Pancreas (tissue), 10 donors: Measurements from ENCODE around the gene MGMT. TPM values are rescaled to one million over a fixed set of nuclear protein-coding genes. Genes with fewer than 3 reads are reported as not detected.
A peak's percentile ranks its signal among the peaks of the same experiment; 100 is the strongest.

ENCODE experiments used
- ATAC-seq, 4 donors: fragments of 200-7000 bp; cut with Tn5 transposase; one replicate each; pipeline versions ENCODE4 v1.8.0 to v1.9.1; 2020; ENCODE audit warnings: mild to moderate bottlenecking in 4 of 4, moderate library complexity in 4 of 4
- DNase-seq, 6 donors: peaks; one replicate each; pipeline ENCODE4 v3.0.0-alpha.2; 2020
- FAIRE-seq: peaks from 2 replicates; lab custom pipeline; 2012; peaks lifted over from hg19 to GRCh38; lab: Jason Lieb, UNC
- H3K27ac ChIP-seq, 4 donors: fragments of 200-600 bp; sonication (generic); 1 replicate in 3 of 4; 2 replicates in 1 of 4; pipeline versions ENCODE4 v1.5.0 to v1.8.0; 2020
- H3K27me3 ChIP-seq, 4 donors: fragments of 200-600 bp; one replicate each; pipeline ENCODE4 v1.8.0; 2021
- H3K36me3 ChIP-seq, 3 donors: fragments of 200-600 bp; sonication (generic) in 1 of 3; one replicate each; pipeline versions ENCODE4 v1.5.0 to v1.8.0; 2020 to 2021
- H3K4me1 ChIP-seq, 3 donors: fragments of 200-600 bp; one replicate each; pipeline ENCODE4 v1.8.0; 2021
- H3K4me3 ChIP-seq, 4 donors: fragments of 200-600 bp; sonication (generic) in 2 of 4; one replicate each; pipeline versions ENCODE4 v1.5.0 to v1.8.0; 2020 to 2021
- H3K9me3 ChIP-seq, 4 donors: fragments of 200-600 bp; one replicate each; pipeline ENCODE4 v1.8.0; 2021
- CTCF ChIP-seq, 4 donors: fragments of 200-600 bp; sonication (generic) in 3 of 4; IDR thresholded peaks; one replicate each; pipeline versions ENCODE4 v1.5.0 to v1.8.0; 2021; ENCODE audit warnings: antibody characterized with exemption in 4 of 4
- WGBS, 2 donors: extraction: QIAGEN DNeasy Blood & Tissue Kit; methylation state at CpG; one replicate each; pipeline ENCODE4 v1.1.7; 2013; 5-methylcytosine and 5-hydroxymethylcytosine counted together
- intact Hi-C, 3 donors: fragments of 100-400 bp; cut with DNase I; formaldehyde crosslinking; loops; one replicate each; pipeline versions ENCODE4 v1.11.1 to v1.14.2; 2022
- polyA plus RNA-seq, 2 donors: library from polyadenylated mRNA; stranded (reverse); fragments of 200-250 nt; gene quantifications; one replicate each; pipeline ENCODE4 v1.2.3, GENCODE V29; 2013
- total RNA-seq, 6 donors: library from RNA; stranded (reverse); fragmentation: NEBNext Ultra II Directional in 4 of 6; extraction: Animal tissue kit (Norgen Biotek cat#: 25700) in 4 of 6; gene quantifications; one replicate each; pipeline versions ENCODE4 v1.2.1 to v1.2.4, GENCODE V29; 2021 to 2023
- donor health status: healthy with polysubstance abuse.
- donor health status: DM: no; HTN: no; CAD: no; lungs with moderate emphysema.
- donor health status: DM: no; HTN: no; CAD: no.
- donor health status: control.
- donor health status: control.
- donor health status: Bipolar disorder and iron deficiency.
- donor health status: DM: yes; HTN: yes; CAD: no.
- donor health status: DM: no; HTN: no; CAD: no.
- donor health status: DM: no; HTN: no; CAD: no.
- donor health status: DM: yes; HTN: yes; CAD: no.

Gene MGMT
- total and polyA plus RNA-seq, 8 donors = 9.1 to 18.6 (median 12.0) TPM

GRCh38 chr10:129501652-129502436 is 34.8 kb downstream of the MGMT start:
- Histone ChIP-seq H3K27ac (no peak overlapping the region), H3K4me3 (no peak overlapping the region), H3K9me3 (no peaks in the 10 kb centered on the region), H3K36me3 (no peaks in the 10 kb centered on the region), H3K4me1 (peaks cover 0 to 13% (median 10%) of the 10 kb centered on the region in 3 donors), H3K27me3 (no peaks in the 10 kb centered on the region)
- no peak for FAIRE-seq
- DNase-seq = peak in 1 of 6 donors; percentile 50
- no peak for TF ChIP-seq CTCF (IDR thresholded peaks at IDR 0.05)
- peak in 2 of 4 donors; percentile 29 to 33 for ATAC-seq
- intact Hi-C loops = no loop called here
- WGBS, 2 donors = 80 to 81% methylated on average over 18 of the region's 18 CpGs

DNA sequence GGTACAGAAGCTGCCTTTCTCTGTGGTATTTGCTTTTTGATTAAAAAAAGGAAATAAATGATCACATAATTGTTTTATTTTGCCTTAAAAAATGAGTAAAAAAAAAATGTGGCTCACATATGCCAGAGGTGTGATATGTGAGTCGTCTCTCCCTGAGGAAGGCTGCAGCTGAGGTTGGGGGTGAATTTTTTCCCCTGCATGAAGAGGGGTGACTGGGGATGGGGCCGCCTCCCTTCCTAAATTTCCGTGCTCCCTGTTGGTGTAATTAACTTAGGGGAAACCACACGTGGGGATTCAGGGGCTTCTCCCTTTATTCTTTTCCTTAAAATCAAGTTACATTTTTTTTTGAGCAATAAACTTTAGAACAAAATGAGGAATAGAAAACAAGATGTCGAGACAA is 35.4 kb downstream of the MGMT start:
- no peak for FAIRE-seq
- Histone ChIP-seq H3K4me1 (peaks cover 0 to 13% (median 10%) of the 10 kb centered on the region in 3 donors), H3K4me3 (no peak overlapping the region), H3K36me3 (no peaks in the 10 kb centered on the region), H3K27ac (no peak overlapping the region), H3K27me3 (no peaks in the 10 kb centered on the region), H3K9me3 (no peaks in the 10 kb centered on the region)
- no peak for TF ChIP-seq CTCF (IDR thresholded peaks at IDR 0.05)
- DNase-seq = no peak
- intact Hi-C loops = no loop called here
- ATAC-seq = no peak
- 80 to 84% methylated on average over 5 of the region's 5 CpGs for WGBS, 2 donors

- H3K36me3 ChIP-seq = no peaks in the 10 kb centered on the region
- DNase-seq = no peak
- H3K27ac ChIP-seq = no peak overlapping the region
- no peaks in the 10 kb centered on the region for H3K27me3 ChIP-seq
- no peaks in the 10 kb centered on the region for H3K9me3 ChIP-seq
- 61 to 72% methylated on average over 4 of the region's 4 CpGs for WGBS, 2 donors
- no peak overlapping the region for H3K4me3 ChIP-seq
- intact Hi-C loops = no loop called here
- H3K4me1 ChIP-seq = peaks cover 0 to 13% (median 10%) of the 10 kb centered on the region in 3 donors
- no peak for TF ChIP-seq CTCF (IDR thresholded peaks at IDR 0.05)
- no peak for ATAC-seq
- no peak for FAIRE-seq
These were observed 38.5 kb downstream of the MGMT start for GRCh38 chr10:129505500-129506075.

DNA sequence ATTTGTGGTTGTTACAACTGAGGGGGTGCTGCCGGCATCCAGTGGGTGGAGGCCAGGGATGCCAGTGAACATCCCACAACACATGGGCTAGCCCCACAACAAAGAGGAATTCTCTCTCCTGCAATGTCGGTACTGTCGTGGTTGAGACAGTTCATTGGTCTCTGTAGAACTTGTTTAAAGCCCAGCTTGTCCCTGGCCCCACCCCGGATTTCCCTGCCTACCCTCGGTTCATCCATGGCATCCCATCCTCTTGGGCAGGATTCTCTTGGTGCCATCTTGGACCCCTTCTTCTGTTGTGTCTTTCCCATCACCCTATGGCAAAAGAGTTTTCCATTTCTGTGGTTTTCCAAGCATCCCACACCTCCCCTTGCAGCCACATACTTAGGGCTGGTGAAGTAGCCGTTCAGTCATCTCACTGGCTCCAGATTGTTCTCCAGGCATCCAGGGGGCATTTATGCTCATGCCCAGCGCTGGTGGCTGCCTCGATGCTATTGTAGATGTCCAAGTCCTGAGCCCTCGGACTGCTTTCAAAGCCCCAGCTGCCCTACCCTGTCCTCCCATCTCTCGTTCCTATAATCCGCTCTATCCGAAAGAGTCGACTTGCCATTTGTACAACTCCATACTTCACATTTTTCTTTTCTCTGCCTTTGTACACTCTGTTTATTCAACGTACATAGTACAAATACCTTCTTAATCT is 39.2 kb downstream of the MGMT start:
- H3K9me3 ChIP-seq = no peaks in the 10 kb centered on the region
- ATAC-seq (no peak), FAIRE-seq (no peak), DNase-seq (no peak)
- no peak for TF ChIP-seq CTCF (IDR thresholded peaks at IDR 0.05)
- no peak overlapping the region for H3K4me3 ChIP-seq
- no peak overlapping the region for H3K27ac ChIP-seq
- 87 to 89% methylated on average over 14 of the region's 14 CpGs for WGBS, 2 donors
- intact Hi-C loops = no loop called here
- H3K27me3 ChIP-seq = no peaks in the 10 kb centered on the region
- H3K4me1 ChIP-seq = peaks cover 0 to 13% (median 10%) of the 10 kb centered on the region in 3 donors
- no peaks in the 10 kb centered on the region for H3K36me3 ChIP-seq
